ENCODE results near the gene OPN3. TPM values are rescaled to one million over a fixed set of nuclear protein-coding genes. Genes with fewer than 3 reads are reported as not detected.

The OPN3 gene
- total RNA-seq, 1 donor: 47.5 TPM

- DNase-seq (ENCODE audit: low read depth): peak; percentile 17
- no peak for TF ChIP-seq CTCF (IDR thresholded peaks at IDR 0.05; ENCODE audit: insufficient read depth, low read depth, low read length)
- no peak overlapping the region for H3K4me3 ChIP-seq (ENCODE audit: low read depth, low read length)
Observed at GRCh38 chr1:241658081-241658793, 18.1 kb upstream of the OPN3 start.

GRCh38 chr1:241654641-241655040 is 14.5 kb upstream of the OPN3 start:
- no peak for DNase-seq (ENCODE audit: low read depth)
- TF ChIP-seq CTCF (IDR thresholded peaks at IDR 0.05; ENCODE audit: insufficient read depth, low read depth, low read length): no peak
- no peak overlapping the region for H3K4me3 ChIP-seq (ENCODE audit: low read depth, low read length)

GRCh38 chr1:241654019-241654418 is 13.8 kb upstream of the OPN3 start:
- DNase-seq (ENCODE audit: low read depth): no peak
- no peak overlapping the region for H3K4me3 ChIP-seq (ENCODE audit: low read depth, low read length)
- TF ChIP-seq CTCF (IDR thresholded peaks at IDR 0.05; ENCODE audit: insufficient read depth, low read depth, low read length): no peak

- no peak for TF ChIP-seq CTCF (IDR thresholded peaks at IDR 0.05; ENCODE audit: insufficient read depth, low read depth, low read length)
- H3K4me3 ChIP-seq (ENCODE audit: low read depth, low read length): no peak within 1 kb of the TSS
- DNase-seq (ENCODE audit: low read depth): no peak
Observed at GRCh38 chr1:241652012-241652411, 11.8 kb upstream of the OPN3 start, which contains the start of gene WDR64. WDR64 (plus strand) TSS chr1:241652281; CDS start chr1:241652485, 204 bp downstream.

GRCh38 chr1:241648159-241648558 is 8.0 kb upstream of the OPN3 start:
- no peak for DNase-seq (ENCODE audit: low read depth)
- H3K4me3 ChIP-seq (ENCODE audit: low read depth, low read length): no peak overlapping the region
- no peak for TF ChIP-seq CTCF (IDR thresholded peaks at IDR 0.05; ENCODE audit: insufficient read depth, low read depth, low read length)

- H3K4me3 ChIP-seq (ENCODE audit: low read depth, low read length): no peak overlapping the region
- DNase-seq (ENCODE audit: low read depth): peak; percentile 31
- no peak for TF ChIP-seq CTCF (IDR thresholded peaks at IDR 0.05; ENCODE audit: insufficient read depth, low read depth, low read length)
Observed at GRCh38 chr1:241647658-241648057, 7.5 kb upstream of the OPN3 start.

- TF ChIP-seq CTCF (IDR thresholded peaks at IDR 0.05; ENCODE audit: insufficient read depth, low read depth, low read length): no peak
- no peak overlapping the region for H3K4me3 ChIP-seq (ENCODE audit: low read depth, low read length)
- DNase-seq (ENCODE audit: low read depth): no peak
Observed at GRCh38 chr1:241646201-241646600, 6.0 kb upstream of the OPN3 start.

Data from fibroblast of villous mesenchyme (primary cell).